Measurements from ENCODE around the gene TMEM129. TPM values are rescaled to one million over a fixed set of nuclear protein-coding genes. Genes with fewer than 3 reads are reported as not detected.

Gene TMEM129
- total RNA-seq, 1 experiment from 2014 or later = 54.9 TPM

- TF ChIP-seq, protein P1, sequence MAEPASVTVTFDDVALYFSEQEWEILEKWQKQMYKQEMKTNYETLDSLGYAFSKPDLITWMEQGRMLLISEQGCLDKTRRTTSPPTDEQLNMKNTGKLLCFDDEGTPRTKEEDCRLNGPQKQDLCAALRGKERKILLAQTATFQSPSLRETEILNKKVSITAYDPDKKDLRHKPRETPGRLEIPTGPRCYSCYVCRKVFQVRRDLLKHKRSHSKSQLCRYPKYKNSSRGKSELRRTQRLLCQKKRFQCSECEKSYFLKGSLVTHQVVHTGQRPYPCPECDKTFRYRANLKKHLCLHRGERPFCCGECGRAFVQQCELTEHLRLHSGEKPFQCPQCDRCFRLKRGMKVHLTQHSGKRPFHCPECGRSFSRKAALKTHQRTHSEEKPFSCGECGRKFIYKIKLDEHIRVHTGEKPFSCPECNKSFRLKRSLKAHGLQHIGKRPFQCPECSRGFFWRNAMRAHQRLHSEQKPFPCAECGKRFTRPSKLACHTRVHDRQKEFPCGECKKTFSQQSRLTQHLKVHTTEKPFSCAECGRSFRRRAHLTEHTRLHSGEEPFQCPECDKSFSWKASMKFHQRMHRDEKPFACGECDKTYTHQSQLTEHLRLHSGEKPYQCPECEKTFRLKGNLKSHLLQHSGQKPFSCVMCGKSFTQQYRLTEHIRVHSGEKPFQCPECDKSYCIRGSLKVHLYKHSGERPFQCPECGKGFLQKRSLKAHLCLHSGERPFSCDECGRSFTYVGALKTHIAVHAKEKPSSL (CRISPR knock-in tag; conservative IDR thresholded peaks at IDR 0.05) = no peak
- TF ChIP-seq, protein P2, sequence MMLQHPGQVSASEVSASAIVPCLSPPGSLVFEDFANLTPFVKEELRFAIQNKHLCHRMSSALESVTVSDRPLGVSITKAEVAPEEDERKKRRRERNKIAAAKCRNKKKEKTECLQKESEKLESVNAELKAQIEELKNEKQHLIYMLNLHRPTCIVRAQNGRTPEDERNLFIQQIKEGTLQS (CRISPR knock-in tag; conservative IDR thresholded peaks at IDR 0.05) = no peak
- TF ChIP-seq ZNF232 (CRISPR knock-in tag; IDR thresholded peaks at IDR 0.05) = no peak
- TF ChIP-seq, protein P3, sequence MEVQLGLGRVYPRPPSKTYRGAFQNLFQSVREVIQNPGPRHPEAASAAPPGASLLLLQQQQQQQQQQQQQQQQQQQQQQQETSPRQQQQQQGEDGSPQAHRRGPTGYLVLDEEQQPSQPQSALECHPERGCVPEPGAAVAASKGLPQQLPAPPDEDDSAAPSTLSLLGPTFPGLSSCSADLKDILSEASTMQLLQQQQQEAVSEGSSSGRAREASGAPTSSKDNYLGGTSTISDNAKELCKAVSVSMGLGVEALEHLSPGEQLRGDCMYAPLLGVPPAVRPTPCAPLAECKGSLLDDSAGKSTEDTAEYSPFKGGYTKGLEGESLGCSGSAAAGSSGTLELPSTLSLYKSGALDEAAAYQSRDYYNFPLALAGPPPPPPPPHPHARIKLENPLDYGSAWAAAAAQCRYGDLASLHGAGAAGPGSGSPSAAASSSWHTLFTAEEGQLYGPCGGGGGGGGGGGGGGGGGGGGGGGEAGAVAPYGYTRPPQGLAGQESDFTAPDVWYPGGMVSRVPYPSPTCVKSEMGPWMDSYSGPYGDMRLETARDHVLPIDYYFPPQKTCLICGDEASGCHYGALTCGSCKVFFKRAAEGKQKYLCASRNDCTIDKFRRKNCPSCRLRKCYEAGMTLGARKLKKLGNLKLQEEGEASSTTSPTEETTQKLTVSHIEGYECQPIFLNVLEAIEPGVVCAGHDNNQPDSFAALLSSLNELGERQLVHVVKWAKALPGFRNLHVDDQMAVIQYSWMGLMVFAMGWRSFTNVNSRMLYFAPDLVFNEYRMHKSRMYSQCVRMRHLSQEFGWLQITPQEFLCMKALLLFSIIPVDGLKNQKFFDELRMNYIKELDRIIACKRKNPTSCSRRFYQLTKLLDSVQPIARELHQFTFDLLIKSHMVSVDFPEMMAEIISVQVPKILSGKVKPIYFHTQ (CRISPR knock-in tag; IDR thresholded peaks at IDR 0.05) = no peak
- POLR2A ChIA-PET = no interaction called here
Observed at GRCh38 chr4:1737666-1738065, 16.5 kb upstream of the TMEM129 start.

GRCh38 chr4:1736812-1737211 lies 15.7 kb upstream of the TMEM129 start:
- H3K9me3 Mint-ChIP-seq = peaks cover 10% of the 10 kb centered on the region
- H3K4me1 Mint-ChIP-seq = no peaks in the 10 kb centered on the region
- H3K27me3 Mint-ChIP-seq (ENCODE audit: low read depth) = no peaks in the 10 kb centered on the region
- no peak overlapping the region for H3K4me3 Mint-ChIP-seq
- ATAC-seq = no peak
- H3K36me3 Mint-ChIP-seq = peaks cover 88% of the 10 kb centered on the region
- ChIA-PET CTCF (interaction anchor here (1.2 to 1.5 kb wide), 2 partner anchors 11 to 43 kb away, joined by 5 to 7 read pairs; no protein-coding TSS in a partner anchor), POLR2A (no interaction called here)
- DNase-seq (ENCODE audit: low spot score) = no peak
- H3K27ac Mint-ChIP-seq = no peak overlapping the region
- TF ChIP-seq TEAD1 (CRISPR knock-in tag; IDR thresholded peaks at IDR 0.05) = no peak
- TF ChIP-seq, protein P4, sequence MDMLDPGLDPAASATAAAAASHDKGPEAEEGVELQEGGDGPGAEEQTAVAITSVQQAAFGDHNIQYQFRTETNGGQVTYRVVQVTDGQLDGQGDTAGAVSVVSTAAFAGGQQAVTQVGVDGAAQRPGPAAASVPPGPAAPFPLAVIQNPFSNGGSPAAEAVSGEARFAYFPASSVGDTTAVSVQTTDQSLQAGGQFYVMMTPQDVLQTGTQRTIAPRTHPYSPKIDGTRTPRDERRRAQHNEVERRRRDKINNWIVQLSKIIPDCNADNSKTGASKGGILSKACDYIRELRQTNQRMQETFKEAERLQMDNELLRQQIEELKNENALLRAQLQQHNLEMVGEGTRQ (CRISPR knock-in tag; IDR thresholded peaks at IDR 0.05) = no peak
- TF ChIP-seq GTF2I (CRISPR knock-in tag; conservative IDR thresholded peaks at IDR 0.05) = no peak
- no peak for TF ChIP-seq RORB (CRISPR knock-in tag; IDR thresholded peaks at IDR 0.05)
- TF ChIP-seq NR3C1 (CRISPR knock-in tag; conservative IDR thresholded peaks at IDR 0.05; ENCODE audit: low read depth) = no peak
- TF ChIP-seq, protein P5, sequence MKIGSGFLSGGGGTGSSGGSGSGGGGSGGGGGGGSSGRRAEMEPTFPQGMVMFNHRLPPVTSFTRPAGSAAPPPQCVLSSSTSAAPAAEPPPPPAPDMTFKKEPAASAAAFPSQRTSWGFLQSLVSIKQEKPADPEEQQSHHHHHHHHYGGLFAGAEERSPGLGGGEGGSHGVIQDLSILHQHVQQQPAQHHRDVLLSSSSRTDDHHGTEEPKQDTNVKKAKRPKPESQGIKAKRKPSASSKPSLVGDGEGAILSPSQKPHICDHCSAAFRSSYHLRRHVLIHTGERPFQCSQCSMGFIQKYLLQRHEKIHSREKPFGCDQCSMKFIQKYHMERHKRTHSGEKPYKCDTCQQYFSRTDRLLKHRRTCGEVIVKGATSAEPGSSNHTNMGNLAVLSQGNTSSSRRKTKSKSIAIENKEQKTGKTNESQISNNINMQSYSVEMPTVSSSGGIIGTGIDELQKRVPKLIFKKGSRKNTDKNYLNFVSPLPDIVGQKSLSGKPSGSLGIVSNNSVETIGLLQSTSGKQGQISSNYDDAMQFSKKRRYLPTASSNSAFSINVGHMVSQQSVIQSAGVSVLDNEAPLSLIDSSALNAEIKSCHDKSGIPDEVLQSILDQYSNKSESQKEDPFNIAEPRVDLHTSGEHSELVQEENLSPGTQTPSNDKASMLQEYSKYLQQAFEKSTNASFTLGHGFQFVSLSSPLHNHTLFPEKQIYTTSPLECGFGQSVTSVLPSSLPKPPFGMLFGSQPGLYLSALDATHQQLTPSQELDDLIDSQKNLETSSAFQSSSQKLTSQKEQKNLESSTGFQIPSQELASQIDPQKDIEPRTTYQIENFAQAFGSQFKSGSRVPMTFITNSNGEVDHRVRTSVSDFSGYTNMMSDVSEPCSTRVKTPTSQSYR (CRISPR knock-in tag; IDR thresholded peaks at IDR 0.05) = no peak
- TF ChIP-seq, protein P6, sequence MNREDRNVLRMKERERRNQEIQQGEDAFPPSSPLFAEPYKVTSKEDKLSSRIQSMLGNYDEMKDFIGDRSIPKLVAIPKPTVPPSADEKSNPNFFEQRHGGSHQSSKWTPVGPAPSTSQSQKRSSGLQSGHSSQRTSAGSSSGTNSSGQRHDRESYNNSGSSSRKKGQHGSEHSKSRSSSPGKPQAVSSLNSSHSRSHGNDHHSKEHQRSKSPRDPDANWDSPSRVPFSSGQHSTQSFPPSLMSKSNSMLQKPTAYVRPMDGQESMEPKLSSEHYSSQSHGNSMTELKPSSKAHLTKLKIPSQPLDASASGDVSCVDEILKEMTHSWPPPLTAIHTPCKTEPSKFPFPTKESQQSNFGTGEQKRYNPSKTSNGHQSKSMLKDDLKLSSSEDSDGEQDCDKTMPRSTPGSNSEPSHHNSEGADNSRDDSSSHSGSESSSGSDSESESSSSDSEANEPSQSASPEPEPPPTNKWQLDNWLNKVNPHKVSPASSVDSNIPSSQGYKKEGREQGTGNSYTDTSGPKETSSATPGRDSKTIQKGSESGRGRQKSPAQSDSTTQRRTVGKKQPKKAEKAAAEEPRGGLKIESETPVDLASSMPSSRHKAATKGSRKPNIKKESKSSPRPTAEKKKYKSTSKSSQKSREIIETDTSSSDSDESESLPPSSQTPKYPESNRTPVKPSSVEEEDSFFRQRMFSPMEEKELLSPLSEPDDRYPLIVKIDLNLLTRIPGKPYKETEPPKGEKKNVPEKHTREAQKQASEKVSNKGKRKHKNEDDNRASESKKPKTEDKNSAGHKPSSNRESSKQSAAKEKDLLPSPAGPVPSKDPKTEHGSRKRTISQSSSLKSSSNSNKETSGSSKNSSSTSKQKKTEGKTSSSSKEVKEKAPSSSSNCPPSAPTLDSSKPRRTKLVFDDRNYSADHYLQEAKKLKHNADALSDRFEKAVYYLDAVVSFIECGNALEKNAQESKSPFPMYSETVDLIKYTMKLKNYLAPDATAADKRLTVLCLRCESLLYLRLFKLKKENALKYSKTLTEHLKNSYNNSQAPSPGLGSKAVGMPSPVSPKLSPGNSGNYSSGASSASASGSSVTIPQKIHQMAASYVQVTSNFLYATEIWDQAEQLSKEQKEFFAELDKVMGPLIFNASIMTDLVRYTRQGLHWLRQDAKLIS (CRISPR knock-in tag; IDR thresholded peaks at IDR 0.05; ENCODE audit: borderline replicate concordance) = no peak
- no peak for TF ChIP-seq CREM (CRISPR knock-in tag; IDR thresholded peaks at IDR 0.05)
- TF ChIP-seq ZBTB43 (CRISPR knock-in tag; IDR thresholded peaks at IDR 0.05) = no peak
- TF ChIP-seq, protein P1 (CRISPR knock-in tag; conservative IDR thresholded peaks at IDR 0.05) = no peak
- TF ChIP-seq MAX (CRISPR knock-in tag; IDR thresholded peaks at IDR 0.05) = no peak
- TF ChIP-seq HMGA2 (CRISPR knock-in tag; IDR thresholded peaks at IDR 0.05) = no peak
- no peak for TF ChIP-seq ZBTB21 (CRISPR knock-in tag; IDR thresholded peaks at IDR 0.05; ENCODE audit: borderline replicate concordance)
- TF ChIP-seq SMAD3 (CRISPR knock-in tag; IDR thresholded peaks at IDR 0.05; ENCODE audit: borderline replicate concordance) = no peak

More at GRCh38 chr4:1737666-1738065, 16.5 kb upstream of the TMEM129 start:
- no peak for ATAC-seq
- Mint-ChIP-seq H3K4me1 (no peaks in the 10 kb centered on the region), H3K4me3 (no peak overlapping the region), H3K36me3 (peaks cover 91% of the 10 kb centered on the region), H3K9me3 (peaks cover 10% of the 10 kb centered on the region), H3K27me3 (ENCODE audit: low read depth) (no peaks in the 10 kb centered on the region), H3K27ac (no peak overlapping the region)
- no peak for DNase-seq (ENCODE audit: low spot score)
- CTCF ChIA-PET = interaction anchor here (1.1 to 1.2 kb wide), 2 partner anchors 10 to 45 kb away, joined by 3 to 5 read pairs; no protein-coding TSS in a partner anchor
